Endodermal cell (in vitro differentiated cells): ENCODE measurements around the gene GPR15LG. TPM values are rescaled to one million over a fixed set of nuclear protein-coding genes. Genes with fewer than 3 reads are reported as not detected.

Source experiments
- DNase-seq: peaks from one replicate; pipeline ENCODE4 v3.0.0-alpha.2; 2017
- H3K27ac ChIP-seq: 2 replicates; pipeline ENCODE4 v1.5.1; 2013; ENCODE audit warnings: mild to moderate bottlenecking, low read depth, low read length, moderate library complexity
- H3K27me3 ChIP-seq: 2 replicates; pipeline ENCODE4 v1.6.1; 2013; ENCODE audit warnings: mild to moderate bottlenecking, low read length, moderate library complexity; ENCODE audit not compliant: insufficient read depth, control insufficient read depth, poor library complexity, severe bottlenecking
- H3K36me3 ChIP-seq: 2 replicates; pipeline ENCODE4 v1.7.0; 2013; ENCODE audit warnings: mild to moderate bottlenecking, low read length, moderate library complexity; ENCODE audit not compliant: control insufficient read depth, insufficient read depth
- H3K4me1 ChIP-seq: one replicate; pipeline ENCODE4 v1.7.0; 2013; ENCODE audit warnings: low read length; ENCODE audit not compliant: control insufficient read depth, insufficient read depth
- H3K4me3 ChIP-seq: 2 replicates; pipeline ENCODE4 v1.5.1; 2013; ENCODE audit warnings: mild to moderate bottlenecking, low read length, moderate library complexity
- H3K9ac ChIP-seq: 2 replicates; pipeline ENCODE4 v1.6.1; 2013; ENCODE audit warnings: mild to moderate bottlenecking, low read length, moderate library complexity; ENCODE audit not compliant: poor library complexity, severe bottlenecking; ENCODE audit errors: extremely low read depth
- H3K9me3 ChIP-seq: 2 replicates; pipeline ENCODE4 v1.6.1; 2013; ENCODE audit warnings: mild to moderate bottlenecking, low read length, moderate library complexity; ENCODE audit not compliant: control insufficient read depth
- H3K27ac Mint-ChIP-seq: 2 replicates; pipeline ENCODE4 v1.8.0; 2020; ENCODE audit warnings: mixed read lengths
- H3K27me3 Mint-ChIP-seq: 2 replicates; pipeline ENCODE4 v1.8.0; 2021; ENCODE audit warnings: mild to moderate bottlenecking, mixed read lengths; ENCODE audit not compliant: insufficient read depth
- H3K36me3 Mint-ChIP-seq: 2 replicates; pipeline ENCODE4 v1.8.0; 2020; ENCODE audit warnings: low read depth, mixed read lengths
- H3K4me1 Mint-ChIP-seq: 2 replicates; pipeline ENCODE4 v1.8.0; 2020; ENCODE audit warnings: mixed read lengths
- H3K4me3 Mint-ChIP-seq: 2 replicates; pipeline ENCODE4 v1.8.0; 2020; ENCODE audit warnings: mild to moderate bottlenecking, moderate library complexity, mixed read lengths
- H3K9me3 Mint-ChIP-seq: 2 replicates; pipeline ENCODE4 v1.8.0; 2020; ENCODE audit warnings: mild to moderate bottlenecking, mixed read lengths
- WGBS, 2 experiments: methylation state at CpG; one replicate each; pipeline versions ENCODE4 v1.1.5 to v1.1.7; 2013; ENCODE audit warnings: missing lambda C conversion rate in 2 of 2, mixed read lengths in 1 of 2; ENCODE audit not compliant: insufficient coverage in 1 of 2, insufficient read length in 1 of 2; 5-methylcytosine and 5-hydroxymethylcytosine counted together
- total RNA-seq, 2 donors: library from RNA; stranded (reverse); fragmentation: NEBNext Ultra II Directional in 1 of 2; extraction: Animal tissue kit (Norgen Biotek cat#: 25700) in 1 of 2; gene quantifications; 2 replicates in 1 of 2; 3 replicates in 1 of 2; pipeline ENCODE4 v1.2.1, GENCODE V29; 2021
- TF ChIP-seq, protein P1 (sequence below): fragments of 200-600 bp; sonication (generic); conservative IDR thresholded peaks from 2 replicates; pipeline ENCODE4 v1.5.0; 2021; ENCODE audit warnings: antibody characterized with exemption, mild to moderate bottlenecking

Gene GPR15LG
- total RNA-seq, 2 donors from 2014 or later = not detected

DNA sequence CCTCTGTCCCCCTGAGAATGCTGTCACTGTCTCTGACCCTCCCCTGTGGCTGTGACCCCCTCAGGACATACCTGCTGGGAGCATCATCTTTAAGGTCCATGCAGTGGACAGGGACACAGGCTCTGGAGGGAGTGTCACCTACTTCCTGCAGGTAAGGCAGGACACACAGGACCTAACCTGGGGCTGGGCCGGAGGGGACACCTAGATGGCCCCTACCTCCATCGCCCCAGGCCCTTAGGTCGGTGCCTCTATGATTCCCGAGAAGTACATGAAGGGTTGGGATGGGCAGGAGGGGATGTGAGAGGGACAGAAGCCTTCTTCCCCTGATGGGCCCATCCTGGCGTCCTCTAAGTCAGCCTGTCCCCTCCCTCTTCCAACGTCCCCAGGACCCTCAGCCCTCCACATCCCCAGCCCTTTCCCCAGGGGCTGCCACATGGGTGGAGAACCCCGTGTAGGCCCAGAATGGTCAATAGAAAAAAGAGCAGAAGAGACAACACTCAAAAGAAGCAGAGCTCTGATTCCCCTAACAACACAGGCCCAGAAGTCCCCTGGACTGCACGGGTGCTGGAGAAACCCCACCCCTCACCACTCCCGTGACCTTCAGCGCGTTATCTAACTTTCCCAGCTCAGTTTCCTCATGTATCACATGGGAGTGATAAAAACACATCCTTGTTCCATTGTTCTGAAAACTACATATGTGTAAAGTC lies 27.1 kb downstream of the GPR15LG start:
- no peak overlapping the region for H3K9ac ChIP-seq
- no peaks in the 10 kb centered on the region for H3K9me3 ChIP-seq
- no peaks in the 10 kb centered on the region for H3K36me3 ChIP-seq
- 93 to 97% methylated on average over 6 to 11 of the region's 11 CpGs for WGBS, 2 experiments
- H3K4me3 ChIP-seq = no peak overlapping the region
- H3K27me3 ChIP-seq = peaks cover 40% of the 10 kb centered on the region
- DNase-seq = no peak
- Mint-ChIP-seq H3K36me3 (no peaks in the 10 kb centered on the region), H3K27me3 (peaks cover 35% of the 10 kb centered on the region), H3K4me3 (no peak overlapping the region), H3K27ac (no peak overlapping the region), H3K9me3 (no peaks in the 10 kb centered on the region), H3K4me1 (peaks cover 10% of the 10 kb centered on the region)
- H3K27ac ChIP-seq = no peak overlapping the region
- H3K4me1 ChIP-seq = no peaks in the 10 kb centered on the region
- TF ChIP-seq, protein P1, sequence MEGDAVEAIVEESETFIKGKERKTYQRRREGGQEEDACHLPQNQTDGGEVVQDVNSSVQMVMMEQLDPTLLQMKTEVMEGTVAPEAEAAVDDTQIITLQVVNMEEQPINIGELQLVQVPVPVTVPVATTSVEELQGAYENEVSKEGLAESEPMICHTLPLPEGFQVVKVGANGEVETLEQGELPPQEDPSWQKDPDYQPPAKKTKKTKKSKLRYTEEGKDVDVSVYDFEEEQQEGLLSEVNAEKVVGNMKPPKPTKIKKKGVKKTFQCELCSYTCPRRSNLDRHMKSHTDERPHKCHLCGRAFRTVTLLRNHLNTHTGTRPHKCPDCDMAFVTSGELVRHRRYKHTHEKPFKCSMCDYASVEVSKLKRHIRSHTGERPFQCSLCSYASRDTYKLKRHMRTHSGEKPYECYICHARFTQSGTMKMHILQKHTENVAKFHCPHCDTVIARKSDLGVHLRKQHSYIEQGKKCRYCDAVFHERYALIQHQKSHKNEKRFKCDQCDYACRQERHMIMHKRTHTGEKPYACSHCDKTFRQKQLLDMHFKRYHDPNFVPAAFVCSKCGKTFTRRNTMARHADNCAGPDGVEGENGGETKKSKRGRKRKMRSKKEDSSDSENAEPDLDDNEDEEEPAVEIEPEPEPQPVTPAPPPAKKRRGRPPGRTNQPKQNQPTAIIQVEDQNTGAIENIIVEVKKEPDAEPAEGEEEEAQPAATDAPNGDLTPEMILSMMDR = no peak

GRCh38 chr10:84201244-84201606 lies 27.6 kb downstream of the GPR15LG start:
- Histone ChIP-seq H3K4me1 (no peaks in the 10 kb centered on the region), H3K9me3 (no peaks in the 10 kb centered on the region), H3K36me3 (no peaks in the 10 kb centered on the region), H3K27me3 (peaks cover 35% of the 10 kb centered on the region), H3K4me3 (no peak overlapping the region), H3K9ac (no peak overlapping the region), H3K27ac (no peak overlapping the region)
- Mint-ChIP-seq H3K27ac (no peak overlapping the region), H3K9me3 (no peaks in the 10 kb centered on the region), H3K27me3 (peaks cover 30% of the 10 kb centered on the region), H3K36me3 (no peaks in the 10 kb centered on the region), H3K4me1 (peaks cover 4% of the 10 kb centered on the region), H3K4me3 (no peak overlapping the region)
- 69 to 86% methylated on average over 4 to 6 of the region's 6 CpGs for WGBS, 2 experiments
- DNase-seq = no peak
- TF ChIP-seq, protein P1 = peak; percentile 67

- H3K4me3 Mint-ChIP-seq = no peak overlapping the region
- Histone ChIP-seq H3K4me1 (no peaks in the 10 kb centered on the region), H3K27me3 (peaks cover 31% of the 10 kb centered on the region), H3K4me3 (no peak overlapping the region), H3K9me3 (no peaks in the 10 kb centered on the region), H3K27ac (no peak overlapping the region), H3K9ac (no peak overlapping the region), H3K36me3 (no peaks in the 10 kb centered on the region)
- no peak for DNase-seq
- H3K9me3 Mint-ChIP-seq = no peaks in the 10 kb centered on the region
- peaks cover 25% of the 10 kb centered on the region for H3K27me3 Mint-ChIP-seq
- no peaks in the 10 kb centered on the region for H3K36me3 Mint-ChIP-seq
- H3K4me1 Mint-ChIP-seq = no peaks in the 10 kb centered on the region
- H3K27ac Mint-ChIP-seq = no peak overlapping the region
- 89 to 92% methylated on average over 4 to 11 of the region's 11 CpGs for WGBS, 2 experiments
- TF ChIP-seq, protein P1 = peak; percentile 4
These were observed 28.1 kb downstream of the GPR15LG start for GRCh38 chr10:84201682-84202081.
